GM12878 (cell line): ENCODE data around the gene B4GALNT4. TPM values are rescaled to one million over a fixed set of nuclear protein-coding genes. Genes with fewer than 3 reads are reported as not detected.

Experiments
- ATAC-seq: fragments of 200-7000 bp; cut with Tn5 transposase; 3 replicates; pipeline ENCODE4 v1.9.1; 2020; ENCODE audit warnings: mild to moderate bottlenecking, moderate library complexity
- BruUV-seq: library from RNA; stranded (reverse); fragments of 400-500 nt; replicated peaks from 2 replicates; lab custom pipeline; 2021; lab: Mats Ljungman, UMichigan
- CTCF ChIA-PET: fragments of 300-600 bp; sonication (Branson Sonifier 250); formaldehyde crosslinking; extraction: SDS; loops from one replicate; lab custom pipeline; 2021; ENCODE audit warnings: inconsistent platforms; lab: Yijun Ruan, JAX
- POLR2A ChIA-PET: fragments of 350-600 bp; formaldehyde crosslinking; extraction: SDS; loops from one replicate; lab custom pipeline; 2021; ENCODE audit warnings: inconsistent platforms; lab: Charles Lee
- RAD21 ChIA-PET: fragments of 300-600 bp; sonication (Branson Sonifier 250); formaldehyde crosslinking; loops from one replicate; lab custom pipeline; 2023; ENCODE audit warnings: antibody characterized with exemption; ENCODE audit not compliant: unreplicated experiment; lab: Charles Lee
- SMC1A ChIA-PET: fragments of 300-600 bp; sonication (Branson Sonifier 250); formaldehyde crosslinking; loops from one replicate; lab custom pipeline; 2023; ENCODE audit not compliant: unreplicated experiment, uncharacterized antibody; lab: Charles Lee
- DNase-seq: peaks from one replicate; pipeline ENCODE4 v3.0.0-alpha.2; 2011; ENCODE audit warnings: low read depth, low spot score
- FAIRE-seq: peaks from 3 replicates; lab custom pipeline; 2011; peaks lifted over from hg19 to GRCh38; lab: Jason Lieb, UNC
- H2AFZ ChIP-seq: 2 replicates; pipeline ENCODE4 v1.6.0; 2011; ENCODE audit warnings: low read depth, low read length, control low read depth; ENCODE audit not compliant: control insufficient read depth
- H3K27ac ChIP-seq: 2 replicates; pipeline ENCODE4 v1.5.1; 2011; ENCODE audit warnings: control low read depth; ENCODE audit not compliant: control insufficient read depth, insufficient read depth
- H3K27me3 ChIP-seq, 2 experiments: replicated peaks in 1 of 2; 2 replicates each; pipeline versions ENCODE4 v1.6.0 to v1.6.1; 2011; ENCODE audit warnings: low read length in 1 of 2; ENCODE audit not compliant: control insufficient read depth in 2 of 2, insufficient read depth in 2 of 2
- H3K36me3 ChIP-seq, 2 experiments: 2 replicates each; pipeline ENCODE4 v1.5.1; 2011; ENCODE audit warnings: low read length in 1 of 2; ENCODE audit not compliant: control insufficient read depth in 2 of 2, insufficient read depth in 2 of 2
- H3K4me1 ChIP-seq: 2 replicates; pipeline ENCODE4 v1.6.1; 2011; ENCODE audit warnings: mild to moderate bottlenecking, low read length, moderate library complexity, mixed read lengths; ENCODE audit not compliant: control insufficient read depth, insufficient read depth
- H3K4me2 ChIP-seq: 2 replicates; pipeline ENCODE4 v1.6.0; 2011; ENCODE audit warnings: control low read depth; ENCODE audit not compliant: control insufficient read depth, insufficient read depth
- H3K4me3 ChIP-seq: fragments of 200-600 bp; sonication (generic); 2 replicates; pipeline ENCODE4 v1.5.1; 2016
- H3K79me2 ChIP-seq: 2 replicates; pipeline ENCODE4 v1.6.0; 2011; ENCODE audit warnings: low read length; ENCODE audit not compliant: control insufficient read depth, insufficient read depth
- H3K9ac ChIP-seq: 2 replicates; pipeline ENCODE4 v1.8.0; 2011; ENCODE audit warnings: low read length, control low read depth, mixed read lengths; ENCODE audit not compliant: control insufficient read depth, insufficient read depth
- H3K9me3 ChIP-seq: replicated peaks from 3 replicates; pipeline ENCODE4 v1.5.1; 2011; ENCODE audit warnings: mild to moderate bottlenecking, low read length; ENCODE audit not compliant: control insufficient read depth, insufficient read depth
- H4K20me1 ChIP-seq: 2 replicates; pipeline ENCODE4 v1.6.0; 2011; ENCODE audit not compliant: control insufficient read depth, insufficient read depth
- CBX3 ChIP-seq: fragments of 200-600 bp; sonication (generic); IDR thresholded peaks from 2 replicates; pipeline ENCODE4 v1.6.1; 2016; ENCODE audit warnings: low read depth, borderline replicate concordance
- FOS ChIP-seq: IDR thresholded peaks from 3 replicates; pipeline ENCODE4 v1.6.1; 2011; ENCODE audit warnings: borderline replicate concordance; ENCODE audit not compliant: insufficient read length; ENCODE audit errors: extremely low read depth
- KLF5 ChIP-seq: fragments of 450-650 bp; IDR thresholded peaks from 2 replicates; pipeline ENCODE4 v1.6.1; 2014; ENCODE audit warnings: mild to moderate bottlenecking; ENCODE audit not compliant: partially characterized antibody
- MEF2A ChIP-seq: IDR thresholded peaks from 2 replicates; pipeline ENCODE4 v1.6.1; 2011; ENCODE audit warnings: low read depth, mild to moderate bottlenecking, low read length, moderate library complexity; ENCODE audit not compliant: insufficient read depth
- NBN ChIP-seq: fragments of 450-650 bp; IDR thresholded peaks from 2 replicates; pipeline ENCODE4 v1.6.1; 2016
- NFIC ChIP-seq: IDR thresholded peaks from 2 replicates; pipeline ENCODE4 v1.6.1; 2012; ENCODE audit warnings: low read depth, mild to moderate bottlenecking, inconsistent platforms, low read length, moderate library complexity
- NFYB ChIP-seq: IDR thresholded peaks from 2 replicates; pipeline ENCODE4 v1.6.1; 2011; ENCODE audit warnings: low read depth, mild to moderate bottlenecking, low read length, improper control_type of control experiment, moderate library complexity; ENCODE audit not compliant: insufficient read depth
- NR2C1 ChIP-seq: fragments of 450-650 bp; IDR thresholded peaks from 2 replicates; pipeline ENCODE4 v1.6.1; 2017; ENCODE audit warnings: antibody characterized with exemption, mild to moderate bottlenecking, moderate library complexity
- NR2F1 ChIP-seq: fragments of 450-650 bp; conservative IDR thresholded peaks from 2 replicates; pipeline ENCODE4 v1.6.1; 2017; ENCODE audit warnings: mild to moderate bottlenecking
- NRF1 ChIP-seq: conservative IDR thresholded peaks from 2 replicates; pipeline ENCODE4 v1.6.1; 2011; ENCODE audit warnings: mild to moderate bottlenecking, low read depth, low read length, improper control_type of control experiment
- POLR2A ChIP-seq: IDR thresholded peaks from 2 replicates; pipeline ENCODE4 v1.6.1; 2011; ENCODE audit warnings: low read depth, mild to moderate bottlenecking, low read length
- RUNX3 ChIP-seq: IDR thresholded peaks from 2 replicates; pipeline ENCODE4 v1.6.1; 2012; ENCODE audit warnings: low read length, inconsistent platforms
- SMAD1 ChIP-seq: fragments of 450-650 bp; IDR thresholded peaks from 2 replicates; pipeline ENCODE4 v1.6.1; 2018; ENCODE audit warnings: mild to moderate bottlenecking, low read depth; ENCODE audit not compliant: partially characterized antibody
- SMC3 ChIP-seq: IDR thresholded peaks from 2 replicates; pipeline ENCODE4 v1.6.1; 2011; ENCODE audit warnings: low read length, improper control_type of control experiment, borderline replicate concordance
- STAT1 ChIP-seq: fragments of 450-650 bp; conservative IDR thresholded peaks from 2 replicates; pipeline ENCODE4 v1.6.1; 2014; ENCODE audit warnings: antibody characterized with exemption, mild to moderate bottlenecking
- STAT3 ChIP-seq: IDR thresholded peaks from 2 replicates; pipeline ENCODE4 v1.6.1; 2011; ENCODE audit warnings: low read depth, low read length, improper control_type of control experiment
- SUZ12 ChIP-seq: fragments of 200-600 bp; sonication (generic); IDR thresholded peaks from one replicate; pipeline ENCODE4 v1.6.1; 2018; ENCODE audit warnings: antibody characterized with exemption, mild to moderate bottlenecking; ENCODE audit not compliant: unreplicated experiment
- YY1 ChIP-seq: IDR thresholded peaks from 2 replicates; pipeline ENCODE4 v1.6.1; 2011; ENCODE audit warnings: low read depth, mild to moderate bottlenecking, low read length
- ZNF207 ChIP-seq: fragments of 450-650 bp; IDR thresholded peaks from 2 replicates; pipeline ENCODE4 v1.6.1; 2014; ENCODE audit warnings: antibody characterized with exemption, mild to moderate bottlenecking, borderline replicate concordance
- ZZZ3 ChIP-seq: IDR thresholded peaks from 2 replicates; pipeline ENCODE4 v1.6.1; 2011; ENCODE audit warnings: low read depth; ENCODE audit not compliant: control insufficient read depth, insufficient read length
- whole genome bisulfite sequencing: methylation state at CpG from one replicate; pipeline ENCODE4 v1.1.6; 2016; ENCODE audit warnings: low lambda C conversion rate; ENCODE audit not compliant: insufficient replicate concordance, insufficient coverage; ENCODE audit errors: missing lambda C conversion rate; 5-methylcytosine and 5-hydroxymethylcytosine counted together
- in situ Hi-C: fragments of 300-500 bp; cut with MboI; formaldehyde crosslinking; loops from 9 replicates; pipeline ENCODE4 v1.14.3; 2018; ENCODE audit warnings: mixed read lengths
- intact Hi-C: fragments of 100-400 bp; cut with micrococcal nuclease; formaldehyde crosslinking; loops from one replicate; pipeline ENCODE4 v1.14.2; 2022; ENCODE audit not compliant: unreplicated experiment
- polyA plus RNA-seq, 11 experiments: library from polyadenylated mRNA; depleted of rRNA in 4 of 11; unstranded in 6 of 11; stranded (reverse) in 5 of 11; fragments of >200 nt; fragmentation: Nextera tagmentation in 4 of 11; fragmentation: Illumina TruSeq in 1 of 11; extraction: Ambion mirVana in 4 of 11; extraction: Trizol in 1 of 11; gene quantifications; 1 replicate in 1 of 11; 2 replicates in 10 of 11; pipeline versions ENCODE4 v1.2.1 to v1.2.3, GENCODE V29; 2011 to 2016; ENCODE audit warnings: inconsistent platforms in 2 of 11, missing spikeins in 2 of 11, low read depth in 1 of 11
- total RNA-seq, 4 experiments: library from RNA; depleted of rRNA in 3 of 4; stranded (reverse); fragments of >200 nt in 3 of 4; fragmentation: Illumina TruSeq in 1 of 4; extraction: Trizol in 1 of 4; gene quantifications; 2 replicates each; pipeline versions ENCODE4 v1.2.1 to v1.2.3, GENCODE V29; 2013 to 2021
- TF ChIP-seq, protein P1 (sequence below): fragments of 450-650 bp; IDR thresholded peaks from 2 replicates; pipeline ENCODE4 v1.6.1; 2017; ENCODE audit warnings: mild to moderate bottlenecking
- TF ChIP-seq, protein P2 (sequence below): IDR thresholded peaks from 2 replicates; pipeline ENCODE4 v1.6.1; 2012; ENCODE audit warnings: low read depth, low read length, improper control_type of control experiment

The B4GALNT4 gene
- total and polyA plus RNA-seq, 10 of the 15 experiments (the other 5 are each of a cell fraction or from before 2014, with no cell fraction given), result 0.04 to 0.82 (median 0.40) TPM; not detected in 6

DNA sequence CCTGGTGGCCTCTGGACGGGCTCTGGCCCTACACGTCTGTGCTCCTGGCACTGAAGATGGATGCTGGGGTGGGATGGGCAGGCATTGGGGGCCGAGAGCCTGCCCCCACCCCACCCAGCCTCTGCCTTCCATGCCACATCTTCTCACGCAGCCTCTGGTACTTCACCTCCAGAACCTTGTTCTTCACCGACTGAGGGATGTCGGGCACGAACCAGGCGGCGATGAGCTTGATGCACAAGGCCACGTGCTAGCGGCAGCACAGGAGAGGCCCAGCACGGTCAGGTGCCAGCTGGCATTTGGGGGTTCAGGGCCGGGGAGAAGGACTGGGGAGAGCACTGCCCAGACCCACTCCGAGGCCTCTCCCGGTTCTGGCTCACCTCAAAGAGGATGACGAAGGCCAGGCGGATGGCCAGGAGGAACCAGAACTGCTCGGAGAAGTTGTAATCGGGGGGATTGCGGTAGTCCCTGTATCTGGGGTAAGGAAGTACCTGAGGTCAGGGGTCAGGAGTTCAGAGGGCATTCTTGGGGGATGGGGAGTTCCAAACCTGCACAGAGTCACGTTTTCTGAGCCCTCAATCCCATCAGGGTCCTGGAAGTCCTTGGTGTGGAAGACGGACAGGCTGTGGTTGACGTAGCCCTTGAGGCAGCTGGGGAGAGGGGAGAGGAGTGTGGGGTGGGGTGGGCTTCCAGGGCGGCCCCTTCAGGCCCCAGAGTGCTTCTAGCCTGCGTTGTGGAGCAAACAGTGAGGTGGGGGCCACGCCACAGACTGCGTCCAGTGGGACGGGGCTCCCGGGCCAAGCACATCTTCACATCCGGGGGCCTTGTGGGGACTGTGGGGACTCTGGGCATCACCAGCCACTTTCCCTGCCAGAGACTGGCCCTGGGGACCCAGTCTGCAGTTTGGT, 49.3 kb downstream of the B4GALNT4 start:
- in situ Hi-C loops (no loop called here), intact Hi-C loops (no loop called here)
- Histone ChIP-seq H3K4me3 (no peak overlapping the region), H3K36me3 (no peaks in the 10 kb centered on the region), H3K27me3 (no peaks in the 10 kb centered on the region), H3K27ac (no peak overlapping the region), H3K9ac (no peak overlapping the region), H3K4me2 (no peak overlapping the region), H3K79me2 (no peaks in the 10 kb centered on the region), H3K9me3 (no peaks in the 10 kb centered on the region), H4K20me1 (no peaks in the 10 kb centered on the region), H3K4me1 (peaks cover 8% of the 10 kb centered on the region), H2AFZ (no peak overlapping the region)
- no peak for FAIRE-seq
- BruUV-seq, result TSS peak; percentile 73
- ChIA-PET POLR2A (no interaction called here), SMC1A (no interaction called here), CTCF (no interaction called here), RAD21 (no interaction called here)
- ATAC-seq, result no peak
- DNase-seq, result no peak
- 74% methylated on average over 28 of the region's 30 CpGs for WGBS
- no peak for TF ChIP-seq RUNX3
- no peak for TF ChIP-seq STAT3
- TF ChIP-seq, protein P1, sequence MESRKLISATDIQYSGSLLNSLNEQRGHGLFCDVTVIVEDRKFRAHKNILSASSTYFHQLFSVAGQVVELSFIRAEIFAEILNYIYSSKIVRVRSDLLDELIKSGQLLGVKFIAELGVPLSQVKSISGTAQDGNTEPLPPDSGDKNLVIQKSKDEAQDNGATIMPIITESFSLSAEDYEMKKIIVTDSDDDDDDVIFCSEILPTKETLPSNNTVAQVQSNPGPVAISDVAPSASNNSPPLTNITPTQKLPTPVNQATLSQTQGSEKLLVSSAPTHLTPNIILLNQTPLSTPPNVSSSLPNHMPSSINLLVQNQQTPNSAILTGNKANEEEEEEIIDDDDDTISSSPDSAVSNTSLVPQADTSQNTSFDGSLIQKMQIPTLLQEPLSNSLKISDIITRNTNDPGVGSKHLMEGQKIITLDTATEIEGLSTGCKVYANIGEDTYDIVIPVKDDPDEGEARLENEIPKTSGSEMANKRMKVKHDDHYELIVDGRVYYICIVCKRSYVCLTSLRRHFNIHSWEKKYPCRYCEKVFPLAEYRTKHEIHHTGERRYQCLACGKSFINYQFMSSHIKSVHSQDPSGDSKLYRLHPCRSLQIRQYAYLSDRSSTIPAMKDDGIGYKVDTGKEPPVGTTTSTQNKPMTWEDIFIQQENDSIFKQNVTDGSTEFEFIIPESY, result no peak
- TF ChIP-seq NR2C1, result peak; percentile 64; the same call in 1 of the 2 replicates
- TF ChIP-seq, protein P2, sequence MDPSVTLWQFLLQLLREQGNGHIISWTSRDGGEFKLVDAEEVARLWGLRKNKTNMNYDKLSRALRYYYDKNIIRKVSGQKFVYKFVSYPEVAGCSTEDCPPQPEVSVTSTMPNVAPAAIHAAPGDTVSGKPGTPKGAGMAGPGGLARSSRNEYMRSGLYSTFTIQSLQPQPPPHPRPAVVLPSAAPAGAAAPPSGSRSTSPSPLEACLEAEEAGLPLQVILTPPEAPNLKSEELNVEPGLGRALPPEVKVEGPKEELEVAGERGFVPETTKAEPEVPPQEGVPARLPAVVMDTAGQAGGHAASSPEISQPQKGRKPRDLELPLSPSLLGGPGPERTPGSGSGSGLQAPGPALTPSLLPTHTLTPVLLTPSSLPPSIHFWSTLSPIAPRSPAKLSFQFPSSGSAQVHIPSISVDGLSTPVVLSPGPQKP, result no peak
- no peak for TF ChIP-seq CBX3
- TF ChIP-seq YY1, result no peak
- no peak for TF ChIP-seq ZZZ3
- no peak for TF ChIP-seq STAT1
- 0 out of 2 replicates have a peak, but pooled peaks have one; percentile 37 for TF ChIP-seq POLR2A
- TF ChIP-seq NBN, result no peak
- TF ChIP-seq SMC3, result no peak
- no peak for TF ChIP-seq NFYB
- no peak for TF ChIP-seq FOS
- no peak for TF ChIP-seq KLF5
- TF ChIP-seq NRF1, result no peak
- no peak for TF ChIP-seq NFIC
- TF ChIP-seq NR2F1, result peak; percentile 43; the same call in 1 of the 2 replicates
- TF ChIP-seq MEF2A, result no peak
- no peak for TF ChIP-seq SUZ12
- no peak for TF ChIP-seq SMAD1
- TF ChIP-seq ZNF207, result no peak
